Measurements from ENCODE around the gene NPHS2. TPM values are rescaled to one million over a fixed set of nuclear protein-coding genes. Genes with fewer than 3 reads are reported as not detected.
"Not testable (repeated sequence)": the region's sequence is repeated elsewhere in the genome, so short reads cannot be mapped to it uniquely, and the experiment has no call there.

Gene NPHS2
- polyA plus RNA-seq, 1 donor, result not detected

DNA sequence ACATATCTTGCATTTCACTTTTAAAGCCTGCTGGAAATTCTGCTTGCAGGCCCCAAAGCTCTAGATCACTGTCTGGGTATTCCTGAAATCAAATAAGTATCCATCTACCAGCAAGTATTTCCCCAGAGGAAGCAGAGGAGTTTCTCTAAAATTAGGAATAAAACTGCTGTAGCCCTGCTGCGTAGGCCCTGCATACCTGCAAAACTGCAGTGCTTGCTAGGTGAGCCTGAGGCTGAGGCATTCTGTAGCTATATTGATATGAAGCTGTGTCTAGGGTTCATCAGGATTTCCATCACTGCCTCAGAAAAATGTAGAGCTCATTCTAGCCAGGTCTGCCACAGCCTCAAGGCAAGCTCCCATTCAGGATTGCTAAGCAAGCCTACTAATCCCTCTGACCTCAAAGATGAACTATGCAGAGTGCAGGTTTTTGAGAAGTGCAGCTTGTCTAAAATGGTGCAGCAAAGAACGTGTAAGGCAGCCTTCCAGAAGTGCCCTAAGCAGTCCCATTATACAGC, 28.7 kb downstream of the NPHS2 start:
- no peak for DNase-seq (ENCODE audit: low read depth)

DNA sequence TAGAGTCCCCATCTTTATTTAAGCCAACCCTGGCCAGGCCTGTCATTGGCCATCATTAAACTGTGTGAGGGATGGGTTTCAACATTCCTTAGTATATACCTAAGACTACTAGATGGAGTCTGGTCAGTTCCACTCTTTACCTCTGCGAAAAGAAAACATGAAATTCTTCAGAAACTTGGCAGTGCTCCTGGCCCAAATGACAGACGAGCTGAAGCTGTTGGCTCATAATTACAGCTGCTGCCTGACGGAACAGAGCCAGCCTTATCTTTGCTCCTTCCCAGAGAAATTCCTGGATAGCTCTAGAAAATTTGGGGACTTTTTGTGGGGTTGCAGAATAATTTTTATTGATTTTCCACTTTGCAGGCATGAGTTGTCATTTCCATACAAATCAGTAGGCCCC, 30.4 kb downstream of the NPHS2 start:
- DNase-seq (ENCODE audit: low read depth), result no peak

GRCh38 chr1:179541774-179542173, 34.0 kb downstream of the NPHS2 start:
- DNase-seq (ENCODE audit: low read depth), result no peak

GRCh38 chr1:179530352-179530751, 45.4 kb downstream of the NPHS2 start:
- no peak for DNase-seq (ENCODE audit: low read depth)

GRCh38 chr1:179529482-179530195, 46.1 kb downstream of the NPHS2 start:
- no peak for DNase-seq (ENCODE audit: low read depth)

- DNase-seq (ENCODE audit: low read depth), result not testable (repeated sequence)
Observed at GRCh38 chr1:179518544-179518943, 57.2 kb downstream of the NPHS2 start.

DNA sequence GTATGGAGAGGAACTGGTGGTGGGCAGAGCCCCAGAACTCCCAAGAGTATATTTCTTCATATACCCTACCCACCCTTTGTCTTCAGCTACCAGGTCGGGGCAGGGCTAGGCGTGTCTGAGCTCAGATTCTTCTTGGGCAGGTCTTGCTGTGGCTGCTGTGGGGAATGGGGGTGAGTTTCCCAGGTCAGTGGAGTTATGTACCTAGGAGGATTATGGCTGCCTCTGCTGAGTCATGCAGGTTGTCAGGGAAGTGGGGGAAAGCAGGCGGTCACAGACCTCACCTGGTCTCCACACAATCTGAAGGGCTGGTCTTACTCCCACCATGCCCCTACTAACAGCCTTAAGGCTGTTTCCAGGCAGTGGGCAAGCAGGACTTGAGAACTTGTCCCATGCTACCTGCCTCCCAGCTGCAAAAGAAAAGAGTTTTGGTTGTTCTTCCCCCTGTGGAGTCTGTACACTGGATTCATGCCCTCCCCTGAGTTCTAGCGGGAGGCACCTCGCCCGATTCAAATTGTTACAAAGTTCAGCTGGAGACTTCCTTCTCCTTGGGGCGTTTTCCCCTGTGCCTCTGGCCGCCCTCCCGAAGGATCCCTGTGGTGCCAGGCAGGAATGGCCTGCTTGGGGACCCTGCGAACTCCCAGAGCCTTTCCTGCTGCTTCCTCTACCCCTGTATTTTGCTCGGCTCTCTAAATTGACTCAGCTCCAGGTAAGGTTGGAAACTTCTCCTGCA, 58.6 kb downstream of the NPHS2 start:
- DNase-seq (ENCODE audit: low read depth), result no peak

DNA sequence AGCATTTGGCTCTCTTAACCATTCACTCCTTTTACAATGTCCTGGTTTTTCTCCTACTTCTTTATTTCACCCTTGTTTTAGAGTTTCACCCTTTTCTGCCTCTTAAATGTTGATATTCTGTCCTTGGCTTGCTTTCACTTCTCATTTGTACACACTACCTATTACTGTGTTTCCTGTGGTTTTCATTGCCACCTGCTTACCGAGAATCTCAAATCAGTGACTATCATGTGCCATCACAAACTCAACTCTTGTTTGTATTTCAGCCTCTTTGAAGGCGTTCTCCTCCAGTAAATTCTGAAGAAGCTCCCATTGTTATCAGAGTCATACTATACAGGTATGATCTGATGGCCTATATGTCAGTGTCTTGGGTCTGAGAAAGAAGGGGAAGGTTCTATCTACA, 65.7 kb downstream of the NPHS2 start:
- DNase-seq (ENCODE audit: low read depth), result no peak

GRCh38 chr1:179509384-179509783, 66.4 kb downstream of the NPHS2 start:
- no peak for DNase-seq (ENCODE audit: low read depth)

GRCh38 chr1:179506199-179506598, 69.5 kb downstream of the NPHS2 start:
- DNase-seq (ENCODE audit: low read depth), result no peak

Other genes starting within 250 kb of the NPHS2 start
- not detected for gene AXDND1, start 210.0 kb downstream of the NPHS2 start, polyA plus RNA-seq (ENCODE audit: insufficient read length)
- gene TDRD5, start 15.9 kb upstream of the NPHS2 start, polyA plus RNA-seq (ENCODE audit: insufficient read length), result not detected
- gene FAM163A, start 167.3 kb upstream of the NPHS2 start, polyA plus RNA-seq (ENCODE audit: insufficient read length), result 0.16 TPM

Data from forelimb muscle (tissue), 1 donor.